GM18526 (cell line): ENCODE measurements around the gene PPP2R5C.

Experiments
- POLR2A ChIP-seq: IDR thresholded peaks from 3 replicates; pipeline ENCODE4 v1.6.1; 2011; ENCODE audit not compliant: insufficient read length; ENCODE audit errors: extremely low read depth

The PPP2R5C gene

DNA sequence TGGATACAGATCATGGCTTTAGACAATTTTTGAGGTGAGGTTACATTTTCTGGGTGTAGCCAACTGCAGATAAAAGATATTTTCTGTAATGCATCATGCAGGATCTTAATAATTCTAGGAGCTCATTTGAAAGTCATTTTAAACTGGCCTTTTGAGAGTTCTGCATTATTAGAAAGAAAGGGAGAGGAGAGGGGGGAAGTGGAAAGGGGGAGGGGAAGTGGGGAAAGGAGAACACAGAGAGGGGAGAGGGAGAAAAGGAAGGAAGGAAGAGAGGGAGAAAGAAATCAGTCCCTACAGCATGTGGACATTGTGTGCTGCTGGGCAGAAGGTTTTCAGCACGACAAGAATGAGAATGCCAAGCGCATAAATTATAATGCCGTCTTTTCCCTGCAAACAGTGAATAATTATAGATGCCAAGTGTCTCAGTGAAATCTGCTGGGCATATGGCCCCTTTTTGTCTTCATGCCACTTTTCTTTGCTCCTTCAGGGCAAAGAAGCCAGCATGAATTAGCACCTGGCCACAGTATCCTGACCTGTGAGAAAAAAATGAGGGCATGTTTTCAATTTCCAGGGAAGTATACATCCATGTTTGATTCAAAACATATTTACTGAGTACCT, 22.7 kb upstream of the PPP2R5C start:
- no peak for TF ChIP-seq POLR2A

DNA sequence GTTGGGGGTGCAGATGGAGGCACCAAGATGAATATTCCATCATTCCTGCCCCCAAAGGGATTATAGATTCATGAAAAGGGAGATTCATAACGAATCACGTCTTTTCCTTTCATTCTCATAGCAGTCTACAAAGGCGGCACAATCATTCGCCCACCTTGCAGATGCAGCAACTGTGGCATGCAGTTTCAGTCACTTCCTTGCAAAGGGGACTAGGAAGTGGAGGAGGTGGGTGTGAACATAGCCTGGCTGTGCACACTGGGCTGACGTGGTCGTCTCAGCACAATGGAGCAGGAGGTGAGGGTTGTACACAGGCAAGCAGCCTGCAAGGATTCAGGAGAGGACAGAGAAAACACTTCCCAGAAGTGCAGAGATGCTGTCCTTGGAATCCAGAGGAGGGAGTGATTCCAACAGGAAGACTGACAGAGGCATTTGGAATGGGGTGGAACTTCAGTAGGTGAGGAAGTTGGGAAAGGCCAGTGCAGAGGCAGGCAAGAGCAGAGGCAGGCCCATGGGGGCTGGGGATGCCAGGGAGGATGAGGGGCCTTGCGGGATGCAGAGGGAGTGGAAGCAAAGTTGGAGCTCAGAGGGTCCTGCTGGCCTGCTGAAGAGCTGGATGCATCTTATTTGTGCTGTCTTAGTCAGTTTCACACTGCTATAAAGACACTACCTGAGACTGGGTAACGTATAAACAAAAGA, 21.9 kb upstream of the PPP2R5C start:
- no peak for TF ChIP-seq POLR2A

DNA sequence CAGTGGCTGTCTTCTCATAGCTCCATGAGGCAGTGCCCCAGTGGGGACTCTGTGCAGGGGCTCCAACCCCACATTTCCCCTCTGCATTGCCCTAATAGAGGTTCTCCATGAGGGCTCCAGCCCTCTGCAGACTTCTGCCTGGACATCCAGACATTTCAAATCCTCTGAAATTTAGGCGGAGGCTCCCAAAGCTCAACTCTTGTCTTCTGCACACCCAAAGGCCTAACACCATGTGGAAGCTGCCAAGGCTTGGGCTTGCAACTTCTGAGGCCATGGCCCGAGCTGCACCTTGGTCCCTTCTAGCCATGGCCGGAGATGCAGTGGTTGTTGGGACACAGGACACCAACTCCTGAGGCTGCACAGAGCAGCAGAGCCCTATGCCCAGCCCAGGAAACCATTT, 20.5 kb upstream of the PPP2R5C start:
- TF ChIP-seq POLR2A = no peak

DNA sequence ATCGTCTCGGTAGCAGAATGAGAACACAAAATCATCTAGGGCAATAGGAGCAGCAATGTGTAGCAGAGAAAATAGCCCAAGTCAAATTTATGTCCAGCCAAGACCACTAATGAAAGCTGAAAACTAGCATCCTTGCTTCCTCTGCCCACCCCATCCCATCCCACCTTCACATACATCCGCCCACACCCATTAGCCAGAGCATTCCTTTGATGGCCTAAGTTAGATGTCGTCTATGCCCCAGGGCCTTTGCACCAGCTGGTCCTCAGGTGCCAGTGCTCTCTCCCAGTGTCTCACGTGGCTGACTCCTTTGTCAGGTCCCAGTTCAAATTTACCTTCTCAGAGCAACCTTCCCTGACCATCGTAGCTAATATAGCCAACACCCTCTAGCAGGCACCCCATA, 17.8 kb upstream of the PPP2R5C start:
- TF ChIP-seq POLR2A = no peak

DNA sequence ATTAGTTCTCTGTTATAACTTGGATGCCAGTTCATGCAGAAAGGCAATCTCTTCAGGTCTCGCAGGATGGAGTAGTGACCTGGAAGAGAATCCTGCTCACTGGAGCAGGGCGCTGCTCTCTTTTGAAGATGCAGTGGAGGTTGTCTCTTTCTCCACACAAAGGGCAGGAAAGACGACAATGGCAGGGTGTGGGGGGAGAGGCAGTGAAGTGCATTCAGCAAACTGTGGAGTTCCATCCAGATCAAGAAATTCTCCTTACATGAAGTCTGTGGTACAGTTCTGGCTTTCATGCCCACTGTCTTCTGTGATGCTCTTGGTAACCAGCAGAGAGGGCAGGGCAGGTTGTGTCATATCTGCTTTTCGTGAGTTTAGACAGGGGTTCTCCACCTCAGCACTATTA, 6.6 kb upstream of the PPP2R5C start:
- TF ChIP-seq POLR2A = no peak

DNA sequence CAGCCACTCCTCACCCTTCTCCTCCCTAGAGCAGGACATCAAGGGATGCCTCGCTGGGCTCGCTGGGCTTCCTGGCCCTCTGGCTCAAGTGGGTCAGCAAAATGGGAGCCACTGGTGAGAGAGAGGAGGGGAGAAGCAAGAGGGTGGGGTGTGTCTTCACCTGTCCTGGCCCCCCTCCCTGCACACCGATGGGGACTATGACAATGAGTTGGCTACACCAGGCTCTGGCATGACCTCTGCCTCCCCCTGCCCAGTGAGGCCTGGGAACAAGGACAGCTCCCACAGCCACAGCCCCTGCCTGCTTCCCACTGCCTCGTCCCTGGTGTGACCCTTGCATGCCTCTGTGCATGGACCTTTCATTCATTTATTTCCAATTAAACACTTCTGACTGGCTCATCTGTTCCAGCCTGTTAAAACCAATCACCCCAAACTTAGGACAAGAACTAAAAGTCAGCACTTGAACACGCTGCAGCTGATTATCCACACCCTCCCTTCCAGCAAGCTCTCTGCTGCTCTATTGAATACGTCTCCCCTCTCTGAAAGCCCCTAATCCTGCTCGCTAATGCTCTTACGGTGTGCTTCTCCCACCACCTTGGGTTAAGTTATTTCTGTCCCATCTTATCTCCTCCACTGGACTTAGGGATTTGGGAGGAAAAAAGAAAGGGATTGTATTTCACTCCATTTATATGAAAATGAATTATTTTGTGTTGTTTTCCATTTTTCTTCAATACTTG, 5.8 kb upstream of the PPP2R5C start:
- TF ChIP-seq POLR2A = no peak

DNA sequence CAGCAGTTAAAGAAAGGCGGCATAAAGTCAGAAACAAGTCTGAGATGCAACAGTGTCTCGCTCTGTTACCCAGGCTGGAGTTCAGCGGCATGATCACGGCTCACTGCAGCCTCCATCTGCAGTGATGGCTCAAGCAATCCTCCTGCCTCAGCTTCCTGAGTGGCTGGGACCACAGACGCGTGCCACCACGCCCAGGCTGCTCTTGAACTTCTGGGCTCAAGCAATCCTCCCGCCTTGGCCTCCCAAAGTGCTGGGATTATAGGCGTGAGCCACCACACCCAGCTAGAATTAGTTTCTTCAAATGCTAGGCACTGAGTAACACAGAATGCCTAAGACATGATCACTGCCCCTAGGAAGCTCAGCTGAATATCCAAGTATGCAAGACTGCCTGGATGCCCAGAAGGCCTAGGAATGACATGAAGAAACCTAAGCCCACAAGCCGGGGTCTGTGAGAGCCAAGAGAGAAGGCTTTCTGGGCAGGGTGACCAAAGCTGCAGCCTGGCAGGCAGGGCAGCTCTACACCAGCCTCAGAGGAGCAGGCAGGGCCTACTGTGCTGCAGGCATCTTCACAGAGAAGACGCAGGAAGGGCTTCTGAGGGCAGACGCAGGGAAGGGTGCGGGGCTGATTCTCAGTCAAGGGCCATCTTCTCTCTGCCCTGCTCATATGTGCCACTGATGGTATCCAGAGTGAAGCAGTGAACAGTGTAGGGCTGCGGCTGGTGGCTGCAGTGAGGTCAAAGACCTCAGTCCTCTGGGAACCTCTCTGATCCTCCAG, 4.3 kb upstream of the PPP2R5C start:
- no peak for TF ChIP-seq POLR2A

DNA sequence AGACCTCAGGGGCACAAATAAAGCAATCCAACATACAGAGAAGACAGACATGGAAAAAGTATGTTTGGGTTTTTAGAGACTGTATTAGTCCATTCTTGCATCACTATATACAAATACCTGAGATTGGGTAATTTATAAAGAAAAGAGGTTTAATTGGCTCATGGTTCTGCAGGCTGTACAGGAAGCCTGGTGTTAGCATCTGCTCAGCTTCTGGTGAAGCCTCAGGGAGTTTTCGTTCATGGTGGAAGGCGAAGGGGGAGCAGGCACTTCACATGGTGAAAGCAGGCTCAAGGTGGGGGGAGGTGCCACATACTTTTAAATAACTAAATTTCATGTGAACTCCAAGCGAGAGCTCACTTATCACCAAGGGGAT, 3.7 kb upstream of the PPP2R5C start:
- no peak for TF ChIP-seq POLR2A

DNA sequence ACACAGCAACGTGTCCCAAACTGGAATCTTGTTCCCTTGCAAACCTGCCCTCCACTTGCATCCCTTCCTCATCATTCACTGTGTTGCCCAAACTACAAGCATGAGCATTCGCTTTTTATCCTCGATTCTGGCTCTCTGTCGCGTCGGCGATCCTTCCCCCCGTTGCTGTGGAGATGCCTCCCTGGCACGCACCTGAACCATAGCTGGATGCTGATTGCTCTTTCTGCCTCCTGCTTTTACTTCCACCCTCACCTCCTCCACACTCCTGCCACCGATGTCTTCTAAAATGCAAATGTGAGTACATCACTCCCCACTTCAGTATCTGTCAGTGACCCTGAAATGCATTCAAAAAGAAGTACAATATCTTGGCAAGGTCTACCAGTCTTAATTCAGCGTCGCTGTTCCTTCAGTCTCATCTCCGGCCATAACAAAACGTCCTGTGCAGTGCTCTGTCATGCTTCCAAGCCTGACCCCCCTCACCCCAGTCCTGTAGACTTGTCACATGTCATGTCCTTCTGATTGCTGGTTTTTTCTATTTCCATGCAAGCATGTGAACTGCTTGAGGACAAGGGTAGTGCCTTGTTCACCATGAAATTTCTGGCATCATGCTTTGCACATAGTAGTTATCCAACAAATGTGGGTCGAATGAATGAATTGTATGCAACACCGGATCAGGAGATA, 2.5 kb upstream of the PPP2R5C start:
- no peak for TF ChIP-seq POLR2A

DNA sequence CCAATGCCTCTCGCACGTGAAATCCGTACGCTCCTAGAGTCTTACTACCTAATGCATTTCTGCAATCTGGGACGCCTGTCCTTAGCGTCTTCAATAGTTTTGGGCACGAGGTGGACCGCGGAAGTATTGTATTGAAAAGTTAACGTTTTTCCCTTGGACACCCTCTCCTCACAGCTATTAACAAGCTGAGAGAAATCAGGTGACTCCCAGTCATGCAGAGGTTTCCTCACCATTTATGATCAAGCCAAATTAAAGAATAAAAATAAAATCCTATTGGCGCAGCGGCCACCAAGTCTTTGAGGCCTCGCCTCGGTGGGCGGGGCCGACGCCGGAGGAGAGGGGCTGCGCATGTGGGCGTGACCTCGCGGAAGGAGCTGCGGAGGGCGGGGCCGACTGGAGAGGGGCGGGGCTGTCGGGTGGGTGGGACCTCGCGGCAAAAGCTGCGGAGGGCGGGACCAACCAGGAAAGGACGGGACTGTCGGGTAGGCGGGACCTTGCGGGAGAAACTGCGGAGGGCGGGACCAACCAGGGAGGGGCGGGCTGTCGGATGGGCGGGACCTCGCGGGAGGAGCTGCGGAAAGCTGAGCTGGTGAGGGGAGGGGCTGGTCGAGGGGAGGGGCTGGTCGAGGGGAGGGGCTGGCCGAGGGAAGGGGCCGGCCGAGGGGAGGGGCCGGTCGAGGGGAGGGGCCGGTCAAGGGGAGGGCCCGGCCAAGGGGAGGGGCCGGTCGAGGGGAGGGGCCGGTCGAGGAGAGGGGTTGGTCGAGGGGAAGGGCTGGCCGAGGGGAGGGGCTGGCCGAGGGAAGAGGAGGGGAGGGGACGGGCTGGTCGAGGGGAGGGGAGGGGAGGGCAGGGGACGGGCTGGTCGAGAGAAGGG, 1.1 kb upstream of the PPP2R5C start:
- TF ChIP-seq POLR2A = no peak

DNA sequence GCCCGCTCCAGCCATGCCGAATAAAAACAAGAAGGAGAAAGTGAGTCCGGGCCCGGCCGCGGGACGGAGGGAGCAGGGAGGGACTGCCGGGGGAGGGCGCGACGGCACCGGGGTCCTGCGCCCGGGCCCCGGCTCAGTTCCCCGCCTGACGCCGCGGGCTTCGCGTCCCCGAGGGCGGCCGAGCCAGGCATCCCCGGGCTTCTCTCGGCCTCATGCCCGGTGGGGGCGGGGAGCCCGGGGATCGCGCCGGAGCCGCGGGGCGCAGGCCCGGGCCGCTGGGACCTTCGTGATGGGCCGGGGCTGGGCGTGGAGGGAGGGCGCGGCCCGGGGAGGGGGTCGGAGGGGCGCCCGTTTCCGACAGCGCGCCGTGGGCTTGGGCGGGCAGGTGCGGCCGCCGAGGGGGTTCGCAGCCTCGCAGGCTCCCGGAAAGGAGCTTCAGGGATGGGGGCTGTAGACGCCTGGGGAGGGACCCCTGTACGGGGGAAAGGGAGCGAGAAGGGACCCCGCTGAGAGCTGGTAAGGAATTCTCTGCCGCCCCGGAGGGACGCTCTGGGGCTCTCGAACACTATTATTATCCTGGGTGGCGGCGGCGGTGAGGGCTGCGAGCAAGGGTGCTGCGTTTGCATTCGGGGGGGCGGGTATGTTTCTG, 496 bp downstream of the PPP2R5C start:
- no peak for TF ChIP-seq POLR2A

DNA sequence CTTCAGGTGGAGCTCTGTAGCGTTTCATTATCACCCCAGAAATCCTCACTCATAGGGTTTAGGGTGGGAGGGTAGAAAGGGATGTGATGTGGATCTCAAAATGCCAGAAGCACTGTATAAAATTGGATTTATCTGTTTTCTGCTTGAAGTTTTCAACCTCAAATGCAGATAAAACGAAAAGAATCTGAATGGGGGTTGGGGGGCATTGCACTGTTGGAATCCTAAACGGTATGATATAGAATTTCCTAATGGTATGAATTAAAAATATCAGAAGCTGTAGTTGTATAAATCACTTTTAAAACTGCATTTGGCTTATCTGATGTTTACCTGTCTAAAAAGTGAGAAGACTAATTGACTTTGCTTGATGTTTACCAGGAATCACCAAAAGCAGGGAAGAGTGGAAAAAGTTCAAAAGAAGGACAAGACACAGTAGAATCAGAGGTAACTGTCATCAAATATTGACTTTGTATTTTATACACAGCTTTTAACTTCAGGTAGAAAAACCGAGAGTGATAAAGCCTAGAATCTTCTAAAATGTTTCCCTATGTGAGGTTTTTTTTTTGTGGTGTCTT, 1.1 kb downstream of the PPP2R5C start:
- no peak for TF ChIP-seq POLR2A

DNA sequence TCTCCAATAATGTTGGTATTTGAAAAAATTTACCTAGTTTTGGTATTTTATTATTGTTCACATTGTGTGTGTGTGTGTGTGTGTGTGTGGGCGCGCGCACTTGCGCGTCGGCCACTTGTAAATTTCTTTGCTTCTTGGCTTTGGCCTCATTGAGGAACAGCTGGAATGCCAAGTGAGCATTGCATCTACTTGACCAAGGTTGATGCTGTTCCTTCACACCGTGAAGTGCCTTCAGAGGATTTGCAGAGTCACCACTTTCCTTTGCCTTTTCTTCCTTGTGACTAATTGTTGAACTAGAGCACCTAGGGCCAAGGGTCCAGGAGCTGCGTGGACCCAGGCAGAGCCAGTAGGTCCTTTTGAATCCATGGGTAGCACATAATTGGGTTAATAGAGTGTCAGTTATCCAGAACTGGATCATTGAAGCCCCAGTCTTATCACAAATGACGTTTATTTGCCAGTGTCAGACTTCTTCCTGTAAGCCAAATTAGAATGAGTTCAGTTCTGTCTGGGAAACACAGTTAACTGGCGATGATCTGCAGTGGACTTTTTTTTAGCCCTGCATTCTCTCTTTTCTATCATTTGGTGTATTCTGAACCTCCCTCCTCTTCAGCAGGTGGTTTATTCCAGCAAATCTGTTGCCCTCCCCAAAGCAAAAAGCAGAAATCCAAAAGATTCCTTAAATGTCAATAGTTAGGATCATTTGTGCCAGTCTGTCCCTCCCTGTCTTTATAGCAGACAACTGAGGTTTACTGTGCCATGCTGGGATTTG, 2.6 kb downstream of the PPP2R5C start:
- TF ChIP-seq POLR2A = no peak
